H4 (cell line): ENCODE results near the gene SF3A1. TPM values are rescaled to one million over a fixed set of nuclear protein-coding genes. Genes with fewer than 3 reads are reported as not detected.
A peak's percentile ranks its signal among the peaks of the same experiment; 100 is the strongest.

ENCODE experiments used
- DNase-seq: peaks from one replicate; pipeline ENCODE4 v3.0.0-alpha.2; 2015; ENCODE audit warnings: low spot score
- total RNA-seq: library from RNA; depleted of rRNA; stranded (reverse); fragments of >200 nt; shearing (Covaris generic); gene quantifications from 2 replicates; pipeline ENCODE4 v1.2.3, GENCODE V29; 2014; rRNA removed

SF3A1 gene
- total RNA-seq, 1 experiment from 2014 or later: 14.5 TPM

DNA sequence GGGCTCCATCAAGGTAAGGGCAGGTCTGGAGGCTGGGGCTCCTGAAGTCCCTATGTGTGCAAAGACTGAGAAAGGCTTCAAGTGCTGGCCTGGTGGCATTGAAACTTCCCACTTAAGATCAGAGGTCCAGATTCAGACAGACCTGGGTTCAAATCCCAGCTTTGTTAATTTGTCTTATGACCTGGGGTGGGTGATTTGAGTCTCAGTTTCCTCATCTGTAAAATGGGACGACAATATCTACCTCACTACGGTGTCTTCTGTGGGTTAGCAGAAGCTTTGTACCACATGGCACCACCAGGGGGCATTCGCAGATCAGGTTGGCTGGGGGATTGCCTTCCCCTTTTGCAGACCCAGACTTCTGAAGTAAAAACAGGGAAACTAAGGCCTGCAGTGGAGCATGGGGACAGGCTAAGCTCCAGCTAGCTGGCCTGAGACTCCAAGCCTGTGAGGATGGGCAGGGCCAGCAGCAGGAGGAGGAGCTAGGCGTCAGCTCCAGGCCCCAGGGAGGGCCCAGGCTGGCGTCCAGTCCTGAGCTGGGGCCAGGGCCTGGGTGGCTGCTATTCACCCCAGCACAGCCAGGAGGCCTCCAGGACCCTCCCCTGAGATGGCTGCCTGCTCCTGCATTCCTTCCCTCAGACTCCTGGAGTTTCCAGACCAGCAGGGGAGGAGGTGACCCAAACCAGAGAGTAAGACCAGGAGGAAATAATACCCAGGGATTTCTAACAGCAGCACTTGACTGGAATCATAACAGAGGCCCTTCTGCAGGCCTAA, 68.9 kb downstream of the SF3A1 start:
- DNase-seq: peak; percentile 60

DNA sequence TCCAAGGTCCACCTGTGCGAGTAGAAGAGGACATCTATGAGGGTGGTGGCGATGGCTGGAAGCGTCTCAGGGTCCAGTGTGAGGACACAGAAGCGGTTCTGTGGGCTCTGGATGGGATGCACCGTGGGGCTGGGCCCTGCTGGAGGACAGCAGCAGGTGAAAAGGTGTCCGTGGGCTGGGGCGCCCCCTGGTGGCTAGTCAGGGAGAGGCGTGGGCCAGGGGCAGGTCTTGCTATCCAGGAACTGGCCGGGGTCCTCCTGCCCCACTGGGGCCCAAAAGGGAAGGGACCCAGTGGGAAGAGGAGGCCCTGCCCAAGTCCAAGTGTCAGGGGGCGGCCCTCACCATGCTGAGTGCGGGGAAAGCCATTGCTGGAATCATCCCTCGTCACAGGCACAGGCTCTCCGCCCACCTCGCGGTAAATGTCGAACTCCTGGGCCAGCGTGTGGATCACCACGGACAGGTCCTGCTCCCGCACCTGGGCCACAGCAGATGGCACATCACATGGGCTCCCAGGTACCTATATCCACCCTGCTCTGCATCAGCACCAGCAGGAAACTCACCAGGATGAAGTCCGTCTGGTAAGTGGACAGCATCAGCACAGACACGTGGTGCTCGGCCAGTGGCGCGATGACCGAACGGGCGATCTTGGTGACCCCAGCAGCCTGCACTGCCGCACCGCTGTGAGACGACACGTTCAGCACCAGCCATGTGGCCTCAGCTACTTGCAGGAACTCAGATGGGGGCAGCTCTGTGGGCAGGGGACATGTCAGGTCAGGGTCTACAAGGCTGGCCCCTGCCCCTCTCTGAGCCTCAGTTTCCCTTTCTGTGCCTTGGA, 69.7 kb downstream of the SF3A1 start:
- peak; percentile 21 for DNase-seq

DNA sequence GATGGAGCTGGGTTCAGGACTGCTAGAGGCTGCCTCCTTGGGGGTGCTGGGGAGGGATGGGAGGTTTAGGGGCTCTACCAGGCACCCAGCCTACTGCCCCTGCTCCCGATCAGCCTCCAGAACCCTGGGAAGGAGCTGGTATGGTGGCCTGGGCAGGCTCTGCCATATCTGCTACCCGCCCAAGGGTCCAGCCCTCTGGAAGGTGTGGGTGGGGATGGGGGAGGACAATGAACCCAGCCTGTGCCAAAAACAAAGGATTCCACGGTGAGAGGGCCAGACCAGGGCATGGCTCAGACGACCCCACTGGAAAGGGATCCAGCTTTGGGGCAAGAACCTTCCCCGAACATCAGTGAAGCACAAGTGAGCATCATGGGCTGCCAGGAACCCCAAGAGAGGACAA, 70.4 kb downstream of the SF3A1 start:
- DNase-seq: no peak

DNA sequence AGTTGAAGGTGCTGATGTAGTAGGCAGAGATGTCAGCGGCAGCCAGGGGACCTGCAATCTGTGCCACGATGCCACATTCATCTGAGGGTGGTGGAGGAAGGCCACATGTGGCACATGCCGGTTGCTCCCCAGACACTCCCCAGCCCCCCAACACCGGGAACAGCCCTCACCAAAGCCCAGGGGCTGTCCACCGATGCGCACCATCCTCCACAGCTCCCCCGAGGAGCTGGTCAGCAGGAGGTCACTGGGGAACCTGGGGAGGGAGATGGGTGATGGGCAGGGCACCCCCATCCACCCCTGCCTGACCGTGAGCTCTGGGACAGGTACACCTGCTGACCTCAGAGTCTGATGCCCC, 70.9 kb downstream of the SF3A1 start:
- no peak for DNase-seq

DNA sequence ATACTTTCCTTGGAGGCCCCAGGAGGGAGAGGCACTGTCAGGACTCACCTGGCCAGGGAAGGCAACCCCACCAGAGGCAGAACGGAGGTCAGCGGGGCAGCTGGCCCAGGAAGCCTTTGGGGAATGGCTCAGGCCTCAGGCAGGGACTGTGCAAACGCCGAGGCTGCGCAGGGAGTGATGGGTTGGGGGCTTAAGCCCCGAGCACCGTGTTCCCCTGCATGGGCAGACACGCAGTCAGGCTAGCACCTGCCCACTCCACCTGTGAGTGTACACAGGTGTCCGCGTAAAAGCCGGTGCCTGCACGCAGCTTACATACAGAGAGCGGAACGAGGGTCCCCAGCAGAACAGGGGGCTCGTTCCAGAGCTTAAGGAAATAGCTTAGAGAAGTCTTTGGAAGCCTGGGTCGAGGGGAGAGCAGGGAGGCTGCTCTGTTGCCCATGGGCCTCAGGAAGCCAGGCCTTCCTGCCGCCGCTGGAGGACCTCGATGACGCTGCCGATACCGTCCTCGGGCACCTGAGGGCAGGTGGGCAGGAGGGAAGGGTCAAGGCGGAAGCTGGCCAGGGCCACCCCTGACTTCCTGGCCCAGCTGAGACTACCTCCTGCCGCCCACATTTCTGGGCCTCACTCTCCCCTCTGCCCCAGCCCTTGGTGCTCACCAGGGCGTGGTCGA, 71.4 kb downstream of the SF3A1 start:
- DNase-seq: no peak

DNA sequence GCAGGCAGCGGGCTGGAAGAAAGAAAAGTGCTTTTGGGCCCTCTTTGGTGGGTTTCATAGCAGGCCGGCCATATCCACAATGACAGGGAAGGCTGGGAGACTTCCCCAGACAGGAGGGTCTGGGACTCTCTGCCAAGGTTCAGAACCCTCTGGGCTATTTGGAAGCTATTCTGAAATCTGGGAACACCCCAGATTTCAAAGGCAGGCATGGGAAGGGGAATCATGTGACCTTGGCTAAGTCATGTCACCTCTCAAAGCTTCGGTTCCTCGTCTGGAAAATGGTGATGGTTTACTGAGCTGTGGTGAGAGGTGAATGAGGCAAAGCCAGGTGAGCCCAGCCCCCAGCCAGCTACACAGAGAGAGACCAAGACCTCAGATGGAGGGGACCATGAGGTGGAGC, 72.0 kb downstream of the SF3A1 start:
- DNase-seq: no peak

DNA sequence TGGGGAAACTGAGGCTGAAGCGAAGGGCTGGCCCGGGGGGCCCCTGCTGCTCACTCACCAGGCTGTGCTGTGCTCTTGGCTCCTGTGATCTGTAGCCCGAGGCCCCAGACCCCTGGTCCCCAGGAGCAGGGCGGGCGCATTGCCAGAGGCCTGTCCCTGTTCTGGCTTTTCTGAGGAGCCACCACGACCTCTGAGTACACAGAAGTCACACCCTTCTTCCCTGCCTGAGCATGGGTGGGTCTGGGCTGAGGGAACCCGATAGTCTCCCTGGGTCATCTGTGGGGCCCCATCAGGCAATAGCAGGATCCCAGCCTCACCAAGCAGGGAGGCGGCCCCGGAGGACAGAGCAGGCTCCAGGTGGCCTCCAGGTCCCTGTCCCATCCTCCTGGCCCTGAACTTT, 72.5 kb downstream of the SF3A1 start:
- DNase-seq: no peak

DNA sequence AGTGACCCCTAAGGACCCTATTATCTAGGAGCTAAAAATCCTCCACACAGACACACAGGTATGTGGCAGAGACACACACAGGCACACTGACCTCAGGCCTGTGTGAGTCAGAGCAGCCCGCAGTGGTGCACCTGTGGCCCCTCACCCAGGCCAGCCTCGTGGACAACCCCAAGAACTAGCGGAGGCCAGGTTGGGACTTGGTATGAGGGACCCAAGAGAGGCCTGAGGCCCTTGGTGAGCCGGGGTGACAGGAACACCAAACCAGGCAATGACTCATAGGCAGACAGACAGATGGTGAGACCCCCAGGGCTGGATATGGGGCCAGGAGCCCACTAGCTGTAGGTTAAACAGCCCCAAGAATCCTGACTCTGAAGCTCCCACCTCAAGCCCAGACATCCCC, 73.4 kb downstream of the SF3A1 start:
- DNase-seq: no peak

DNA sequence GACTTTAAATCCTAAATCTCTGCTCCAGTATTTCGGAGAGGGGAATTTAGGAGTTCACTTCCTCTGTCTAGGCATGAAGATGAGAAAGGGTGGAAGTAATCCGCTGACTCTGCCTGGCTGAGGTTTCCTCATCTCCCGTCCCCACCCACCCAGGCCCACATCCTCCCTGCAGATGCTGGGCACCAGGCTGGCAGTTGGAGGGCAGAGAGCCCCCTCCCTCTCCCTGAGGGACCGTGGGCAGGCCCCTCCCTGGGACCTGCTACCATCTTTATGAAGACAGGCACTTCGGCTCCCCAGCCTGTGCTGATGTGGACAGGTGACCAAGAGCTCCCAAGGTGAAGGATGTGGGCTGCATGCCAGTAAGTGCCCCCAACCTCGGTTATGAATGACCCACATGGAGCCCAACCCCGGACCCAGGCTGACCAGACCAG, 74.1 kb downstream of the SF3A1 start:
- DNase-seq: no peak

Other genes starting within 250 kb of the SF3A1 start
- 2.2 and 3.9 TPM in 2 replicates for gene LIF, start 110.1 kb downstream of the SF3A1 start, total RNA-seq
- gene OSM, start 90.0 kb downstream of the SF3A1 start, total RNA-seq: not detected in 2 replicates
- gene CASTOR1, start 67.4 kb downstream of the SF3A1 start, total RNA-seq: 2.9 and 6.6 TPM in 2 replicates
- 7.5 and 8.4 TPM in 2 replicates for gene TBC1D10A, start 30.0 kb downstream of the SF3A1 start, total RNA-seq
- gene CCDC157, start 113 bp upstream of the SF3A1 start, total RNA-seq: 0.70 and 1.4 TPM in 2 replicates
- gene RNF215, start 30.5 kb upstream of the SF3A1 start, total RNA-seq: 5.1 and 6.4 TPM in 2 replicates
- gene SEC14L2, start 40.1 kb upstream of the SF3A1 start, total RNA-seq: 2.4 and 7.8 TPM in 2 replicates
- 45.6 and 47.0 TPM in 2 replicates for gene MTFP1, start 68.9 kb upstream of the SF3A1 start, total RNA-seq
- not detected in 2 replicates for gene SEC14L3, start 115.1 kb upstream of the SF3A1 start, total RNA-seq
- gene SEC14L4, start 148.8 kb upstream of the SF3A1 start, total RNA-seq: not detected in 2 replicates
- gene SEC14L6, start 189.8 kb upstream of the SF3A1 start, total RNA-seq: not detected in 2 replicates
- not detected in 2 replicates for gene GAL3ST1, start 217.8 kb upstream of the SF3A1 start, total RNA-seq
- gene PES1, start 235.0 kb upstream of the SF3A1 start, total RNA-seq: 59.5 and 74.2 TPM in 2 replicates